OCI-LY7 (cell line): Measurements from ENCODE around the gene NRDC.

ENCODE experiments used
- EZH2phosphoT487 ChIP-seq: fragments of 200-600 bp; sonication (generic); IDR thresholded peaks from 2 replicates; pipeline ENCODE4 v1.6.1; 2018; ENCODE audit warnings: low read depth, borderline replicate concordance, mild to moderate bottlenecking, mixed run types, antibody characterized with exemption, low read length, moderate library complexity, mixed read lengths
- TF ChIP-seq, protein P1 (sequence below): fragments of 200-600 bp; sonication (generic); conservative IDR thresholded peaks from 2 replicates; pipeline ENCODE4 v1.5.1; 2014; ENCODE audit warnings: mild to moderate bottlenecking, antibody characterized with exemption, low read length, moderate library complexity, mixed read lengths

DNA sequence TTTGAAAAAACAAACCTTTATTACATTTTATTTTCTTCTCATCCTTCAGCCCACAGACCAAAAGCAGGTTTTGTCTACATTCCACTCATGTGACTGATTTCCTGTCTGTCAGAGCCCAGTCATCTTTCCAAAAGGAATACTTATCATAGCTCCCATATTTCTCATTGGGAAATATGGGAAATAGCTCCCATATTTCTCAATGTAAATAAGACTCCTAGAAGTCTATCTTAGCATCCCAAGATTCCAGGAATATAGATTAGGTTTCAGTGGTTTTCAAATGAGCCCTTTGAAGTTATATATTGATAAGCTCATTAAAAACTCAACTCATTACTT, 19.1 kb upstream of the NRDC start:
- TF ChIP-seq, protein P1, sequence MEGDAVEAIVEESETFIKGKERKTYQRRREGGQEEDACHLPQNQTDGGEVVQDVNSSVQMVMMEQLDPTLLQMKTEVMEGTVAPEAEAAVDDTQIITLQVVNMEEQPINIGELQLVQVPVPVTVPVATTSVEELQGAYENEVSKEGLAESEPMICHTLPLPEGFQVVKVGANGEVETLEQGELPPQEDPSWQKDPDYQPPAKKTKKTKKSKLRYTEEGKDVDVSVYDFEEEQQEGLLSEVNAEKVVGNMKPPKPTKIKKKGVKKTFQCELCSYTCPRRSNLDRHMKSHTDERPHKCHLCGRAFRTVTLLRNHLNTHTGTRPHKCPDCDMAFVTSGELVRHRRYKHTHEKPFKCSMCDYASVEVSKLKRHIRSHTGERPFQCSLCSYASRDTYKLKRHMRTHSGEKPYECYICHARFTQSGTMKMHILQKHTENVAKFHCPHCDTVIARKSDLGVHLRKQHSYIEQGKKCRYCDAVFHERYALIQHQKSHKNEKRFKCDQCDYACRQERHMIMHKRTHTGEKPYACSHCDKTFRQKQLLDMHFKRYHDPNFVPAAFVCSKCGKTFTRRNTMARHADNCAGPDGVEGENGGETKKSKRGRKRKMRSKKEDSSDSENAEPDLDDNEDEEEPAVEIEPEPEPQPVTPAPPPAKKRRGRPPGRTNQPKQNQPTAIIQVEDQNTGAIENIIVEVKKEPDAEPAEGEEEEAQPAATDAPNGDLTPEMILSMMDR, result no peak
- no peak for TF ChIP-seq EZH2phosphoT487
